Uterus (tissue), 4 donors: ENCODE data around the gene PLEKHG4B. TPM values are rescaled to one million over a fixed set of nuclear protein-coding genes. Genes with fewer than 3 reads are reported as not detected.

Experiments
- DNase-seq, 2 donors: peaks; one replicate each; pipeline ENCODE4 v3.0.0-alpha.2; 2019 to 2020
- H3K27ac ChIP-seq, 2 donors: fragments of 200-600 bp; sonication (generic); 1 replicate in 1 of 2; 2 replicates in 1 of 2; pipeline ENCODE4 v1.5.1; 2016 to 2018
- H3K27me3 ChIP-seq, 2 donors: fragments of 200-600 bp; sonication (generic); one replicate each; pipeline ENCODE4 v1.5.1; 2018 to 2019; ENCODE audit warnings: control low read depth in 1 of 2
- H3K36me3 ChIP-seq, 2 donors: fragments of 200-600 bp; sonication (generic); one replicate each; pipeline ENCODE4 v1.5.1; 2019; ENCODE audit warnings: control low read depth in 1 of 2
- H3K4me1 ChIP-seq, 2 donors: fragments of 200-600 bp; sonication (generic); one replicate each; pipeline ENCODE4 v1.5.1; 2018 to 2019; ENCODE audit warnings: control low read depth in 1 of 2
- H3K4me3 ChIP-seq, 2 donors: fragments of 200-600 bp; sonication (generic); 1 replicate in 1 of 2; 2 replicates in 1 of 2; pipeline ENCODE4 v1.5.1; 2018 to 2019; ENCODE audit warnings: mild to moderate bottlenecking in 1 of 2
- H3K9me3 ChIP-seq, 2 donors: fragments of 200-600 bp; sonication (generic); one replicate each; pipeline ENCODE4 v1.5.1; 2019; ENCODE audit warnings: control low read depth in 1 of 2
- POLR2A ChIP-seq, 2 donors: fragments of 450-650 bp; IDR thresholded peaks; one replicate each; pipeline ENCODE4 v1.6.1; 2016; ENCODE audit warnings: antibody characterized with exemption in 2 of 2, mild to moderate bottlenecking in 1 of 2, moderate library complexity in 1 of 2
- intact Hi-C: fragments of 100-400 bp; cut with DNase I; formaldehyde crosslinking; loops from one replicate; pipeline ENCODE4 v1.15.1; 2023; ENCODE audit warnings: low total_unique reads
- total RNA-seq, 4 donors: library from RNA; depleted of rRNA in 3 of 4; stranded (reverse); fragments of >200 nt in 3 of 4; gene quantifications; one replicate each; pipeline versions ENCODE4 v1.1.0 to v1.2.4, GENCODE V29; 2014 to 2023
- TF ChIP-seq, protein P1 (sequence below), 4 experiments: fragments of 200-600 bp in 2 of 4; fragments of 450-650 bp in 2 of 4; sonication (generic) in 2 of 4; IDR thresholded peaks; one replicate each; pipeline ENCODE4 v1.5.1; 2016 to 2019; ENCODE audit warnings: antibody characterized with exemption in 4 of 4, mild to moderate bottlenecking in 2 of 4, moderate library complexity in 1 of 4
- donor health status: DM: yes; HTN: yes; CAD: no.

PLEKHG4B gene
- total RNA-seq, 4 donors from 2014 or later: under 0.01 to 8.3 (median 0.37) TPM; not detected in 1

GRCh38 chr5:161803-162110 is 69.8 kb downstream of the PLEKHG4B start:
- Histone ChIP-seq H3K27me3 (no peaks in the 10 kb centered on the region), H3K36me3 (no peaks in the 10 kb centered on the region), H3K4me1 (no peaks in the 10 kb centered on the region), H3K9me3 (no peaks in the 10 kb centered on the region), H3K27ac (no peak overlapping the region), H3K4me3 (no peak overlapping the region)
- no peak for DNase-seq
- intact Hi-C loops: no loop called here
- TF ChIP-seq POLR2A (IDR thresholded peaks at IDR 0.05): no peak
- TF ChIP-seq, protein P1, sequence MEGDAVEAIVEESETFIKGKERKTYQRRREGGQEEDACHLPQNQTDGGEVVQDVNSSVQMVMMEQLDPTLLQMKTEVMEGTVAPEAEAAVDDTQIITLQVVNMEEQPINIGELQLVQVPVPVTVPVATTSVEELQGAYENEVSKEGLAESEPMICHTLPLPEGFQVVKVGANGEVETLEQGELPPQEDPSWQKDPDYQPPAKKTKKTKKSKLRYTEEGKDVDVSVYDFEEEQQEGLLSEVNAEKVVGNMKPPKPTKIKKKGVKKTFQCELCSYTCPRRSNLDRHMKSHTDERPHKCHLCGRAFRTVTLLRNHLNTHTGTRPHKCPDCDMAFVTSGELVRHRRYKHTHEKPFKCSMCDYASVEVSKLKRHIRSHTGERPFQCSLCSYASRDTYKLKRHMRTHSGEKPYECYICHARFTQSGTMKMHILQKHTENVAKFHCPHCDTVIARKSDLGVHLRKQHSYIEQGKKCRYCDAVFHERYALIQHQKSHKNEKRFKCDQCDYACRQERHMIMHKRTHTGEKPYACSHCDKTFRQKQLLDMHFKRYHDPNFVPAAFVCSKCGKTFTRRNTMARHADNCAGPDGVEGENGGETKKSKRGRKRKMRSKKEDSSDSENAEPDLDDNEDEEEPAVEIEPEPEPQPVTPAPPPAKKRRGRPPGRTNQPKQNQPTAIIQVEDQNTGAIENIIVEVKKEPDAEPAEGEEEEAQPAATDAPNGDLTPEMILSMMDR (IDR thresholded peaks at IDR 0.05): no peak

DNA sequence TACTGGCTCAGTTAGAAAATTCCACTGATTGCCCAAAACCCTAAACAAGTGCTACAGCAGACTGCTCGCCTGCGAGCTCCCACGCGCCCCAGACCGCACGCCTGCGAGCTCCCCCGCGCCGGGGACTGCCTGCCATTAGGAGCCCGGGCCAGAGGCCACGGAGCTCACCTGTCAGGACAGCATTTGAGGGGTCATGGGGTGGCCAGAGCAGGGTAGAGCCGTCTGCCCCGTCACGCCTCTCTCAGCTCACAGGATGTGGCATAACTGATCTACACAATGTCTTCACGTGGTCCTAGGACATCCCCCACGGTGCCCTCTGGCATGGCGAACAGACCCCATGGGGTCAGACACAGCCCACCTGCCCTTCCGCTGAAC is 70.2 kb downstream of the PLEKHG4B start:
- Histone ChIP-seq H3K9me3 (no peaks in the 10 kb centered on the region), H3K27me3 (no peaks in the 10 kb centered on the region), H3K4me3 (no peak overlapping the region), H3K36me3 (no peaks in the 10 kb centered on the region), H3K4me1 (no peaks in the 10 kb centered on the region), H3K27ac (no peak overlapping the region)
- no peak for DNase-seq
- intact Hi-C loops: no loop called here
- TF ChIP-seq POLR2A (IDR thresholded peaks at IDR 0.05): no peak
- TF ChIP-seq, protein P1 (IDR thresholded peaks at IDR 0.05): no peak

GRCh38 chr5:162565-163337 is 70.8 kb downstream of the PLEKHG4B start:
- no peak for DNase-seq
- no peak overlapping the region for H3K4me3 ChIP-seq
- intact Hi-C loops: no loop called here
- H3K4me1 ChIP-seq: no peaks in the 10 kb centered on the region
- TF ChIP-seq POLR2A (IDR thresholded peaks at IDR 0.05): no peak
- TF ChIP-seq, protein P1 (IDR thresholded peaks at IDR 0.05): no peak
- no peaks in the 10 kb centered on the region for H3K36me3 ChIP-seq
- H3K27me3 ChIP-seq: no peaks in the 10 kb centered on the region
- no peaks in the 10 kb centered on the region for H3K9me3 ChIP-seq
- no peak overlapping the region for H3K27ac ChIP-seq

DNA sequence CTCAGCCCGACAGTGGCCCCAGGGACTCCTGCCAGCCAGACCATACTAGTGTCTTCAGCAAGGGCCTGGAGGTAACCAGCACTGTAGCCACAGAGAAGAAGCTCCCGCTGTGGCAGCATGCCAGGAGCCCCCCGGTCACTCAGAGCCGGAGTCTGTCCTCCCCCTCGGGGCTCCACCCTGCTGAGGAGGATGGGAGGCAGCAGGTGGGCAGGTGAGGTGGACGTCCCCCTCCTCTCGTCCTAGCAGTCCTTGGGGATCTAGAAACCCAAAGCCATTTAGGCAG is 71.3 kb downstream of the PLEKHG4B start:
- Histone ChIP-seq H3K4me1 (no peaks in the 10 kb centered on the region), H3K9me3 (no peaks in the 10 kb centered on the region)
- intact Hi-C loops: no loop called here

GRCh38 chr5:163841-164240 is 71.9 kb downstream of the PLEKHG4B start:
- Histone ChIP-seq H3K27me3 (no peaks in the 10 kb centered on the region), H3K36me3 (no peaks in the 10 kb centered on the region), H3K9me3 (no peaks in the 10 kb centered on the region), H3K4me1 (no peaks in the 10 kb centered on the region), H3K27ac (no peak overlapping the region), H3K4me3 (no peak overlapping the region)
- intact Hi-C loops: no loop called here
- TF ChIP-seq, protein P1 (IDR thresholded peaks at IDR 0.05): no peak
- TF ChIP-seq POLR2A (IDR thresholded peaks at IDR 0.05): no peak
- DNase-seq: no peak

More for the DNA sequence above, 71.3 kb downstream of the PLEKHG4B start:
- Histone ChIP-seq H3K27me3 (no peaks in the 10 kb centered on the region), H3K27ac (no peak overlapping the region), H3K36me3 (no peaks in the 10 kb centered on the region), H3K4me3 (no peak overlapping the region)
- no peak for DNase-seq
- TF ChIP-seq POLR2A (IDR thresholded peaks at IDR 0.05): no peak
- TF ChIP-seq, protein P1 (IDR thresholded peaks at IDR 0.05): no peak
